Endothelial cell of umbilical vein (primary cell): ENCODE measurements around the gene IFITM10. TPM values are rescaled to one million over a fixed set of nuclear protein-coding genes. Genes with fewer than 3 reads are reported as not detected.

Source experiments
- BruUV-seq: library from RNA; stranded (reverse); fragments of 400-500 nt; replicated peaks from 2 replicates; lab custom pipeline; 2021; lab: Mats Ljungman, UMichigan
- CTCF ChIA-PET: fragments of 300-600, 350-600 bp; sonication (Branson Sonifier 250); formaldehyde crosslinking; loops from one replicate; lab custom pipeline; 2021; ENCODE audit warnings: antibody characterized with exemption, inconsistent platforms; lab: Charles Lee
- POLR2A ChIA-PET: fragments of 300-600, 350-600 bp; sonication (Branson Sonifier 250); formaldehyde crosslinking; loops from one replicate; lab custom pipeline; 2021; ENCODE audit warnings: antibody characterized with exemption, inconsistent platforms; lab: Charles Lee
- DNase-seq: peaks from one replicate; pipeline ENCODE4 v3.0.0-alpha.2; 2011; ENCODE audit warnings: low read depth, low spot score
- FAIRE-seq: peaks from 2 replicates; lab custom pipeline; 2011; peaks lifted over from hg19 to GRCh38; lab: Jason Lieb, UNC
- H2AFZ ChIP-seq: 2 replicates; pipeline ENCODE4 v1.6.0; 2012; ENCODE audit warnings: low read depth, low read length, control low read depth, inconsistent platforms
- H3K27ac ChIP-seq: 2 replicates; pipeline ENCODE4 v1.5.1; 2011; ENCODE audit warnings: low read depth, mild to moderate bottlenecking, control low read depth, low read length, moderate library complexity; ENCODE audit not compliant: insufficient read depth
- H3K27me3 ChIP-seq, 2 experiments: 2 replicates each; pipeline versions ENCODE4 v1.6.0 to v1.6.1; 2011; ENCODE audit warnings: low read length in 2 of 2, mixed read lengths in 1 of 2; ENCODE audit not compliant: control insufficient read depth in 2 of 2, insufficient read depth in 2 of 2
- H3K36me3 ChIP-seq, 2 experiments: 2 replicates in 1 of 2; 3 replicates in 1 of 2; pipeline ENCODE4 v1.5.1; 2011; ENCODE audit warnings: low read length in 2 of 2, mild to moderate bottlenecking in 1 of 2, moderate library complexity in 1 of 2; ENCODE audit not compliant: control insufficient read depth in 2 of 2, insufficient read depth in 2 of 2; ENCODE audit errors: extremely low read depth in 1 of 2
- H3K4me1 ChIP-seq: 3 replicates; pipeline ENCODE4 v1.5.1; 2011; ENCODE audit warnings: mild to moderate bottlenecking, low read length; ENCODE audit not compliant: control insufficient read depth, insufficient read depth; ENCODE audit errors: extremely low read depth
- H3K4me2 ChIP-seq: 2 replicates; pipeline ENCODE4 v1.6.1; 2011; ENCODE audit warnings: low read length, control low read depth, mixed read lengths; ENCODE audit not compliant: insufficient read depth
- H3K4me3 ChIP-seq, 3 experiments: fragments of 200-600 bp in 1 of 3; sonication (generic), shearing (Covaris generic) in 1 of 3; replicated peaks in 1 of 3; 2 replicates each; pipeline ENCODE4 v1.5.1; 2011 to 2016; ENCODE audit warnings: control low read depth in 3 of 3, low read length in 3 of 3, mild to moderate bottlenecking in 2 of 3, inconsistent platforms in 1 of 3, low read depth in 1 of 3, moderate library complexity in 1 of 3; ENCODE audit not compliant: insufficient read depth in 1 of 3
- H3K79me2 ChIP-seq: 2 replicates; pipeline ENCODE4 v1.6.0; 2012; ENCODE audit warnings: low read length, inconsistent platforms; ENCODE audit not compliant: control insufficient read depth, insufficient read depth
- H3K9ac ChIP-seq: replicated peaks from 2 replicates; pipeline ENCODE3; 2011; ENCODE audit warnings: low read length, control low read depth; ENCODE audit not compliant: insufficient read depth; ENCODE audit errors: extremely low read depth
- H3K9me1 ChIP-seq: replicated peaks from 3 replicates; pipeline ENCODE4 v1.6.0; 2011; ENCODE audit warnings: mild to moderate bottlenecking, low read length; ENCODE audit not compliant: control insufficient read depth, insufficient read depth; ENCODE audit errors: extremely low read depth
- H3K9me3 ChIP-seq: replicated peaks from 2 replicates; pipeline ENCODE4 v1.5.1; 2012; ENCODE audit warnings: low read length, inconsistent platforms; ENCODE audit not compliant: control insufficient read depth, insufficient read depth
- H4K20me1 ChIP-seq: replicated peaks from 2 replicates; pipeline ENCODE3; 2011; ENCODE audit warnings: mild to moderate bottlenecking, low read length; ENCODE audit not compliant: control insufficient read depth, insufficient read depth; ENCODE audit errors: extremely low read depth
- EZH2 ChIP-seq: IDR thresholded peaks from 2 replicates; pipeline ENCODE4 v1.6.1; 2012; ENCODE audit warnings: borderline replicate concordance, low read depth, mild to moderate bottlenecking, moderate library complexity, low read length, inconsistent platforms; ENCODE audit not compliant: severe bottlenecking
- FOS ChIP-seq: IDR thresholded peaks from 2 replicates; pipeline ENCODE4 v1.6.1; 2011; ENCODE audit warnings: mild to moderate bottlenecking, low read length, moderate library complexity, borderline replicate concordance; ENCODE audit not compliant: insufficient read depth
- GATA2 ChIP-seq: IDR thresholded peaks from 2 replicates; pipeline ENCODE4 v1.7.0; 2011; ENCODE audit warnings: low read depth, mild to moderate bottlenecking, moderate library complexity, mixed read lengths, low read length; ENCODE audit not compliant: insufficient read length, insufficient read depth
- JUN ChIP-seq: IDR thresholded peaks from 2 replicates; pipeline ENCODE4 v1.6.1; 2011; ENCODE audit warnings: borderline replicate concordance, low read depth; ENCODE audit not compliant: insufficient read length, insufficient read depth
- POLR2A ChIP-seq: IDR thresholded peaks from 2 replicates; pipeline ENCODE4 v1.6.1; 2012; ENCODE audit warnings: low read depth, mild to moderate bottlenecking, control low read depth, low read length
- POLR2AphosphoS5 ChIP-seq: IDR thresholded peaks from 2 replicates; pipeline ENCODE4 v1.6.1; 2012; ENCODE audit warnings: low read depth, mild to moderate bottlenecking, control low read depth, low read length, moderate library complexity; ENCODE audit not compliant: insufficient read depth
- dilution Hi-C: fragments of 300-500 bp; cut with MboI; formaldehyde crosslinking; loops from one replicate; pipeline ENCODE4 v1.15.0; 2019; ENCODE audit warnings: low sequenced_read_pairs; ENCODE audit not compliant: extremely low pct_ligation_motif_present
- intact Hi-C: fragments of 100-400 bp; cut with micrococcal nuclease; formaldehyde crosslinking; loops from one replicate; pipeline ENCODE4 v1.10.0; 2022
- polyA plus RNA-seq, 4 experiments: library from polyadenylated mRNA; depleted of rRNA in 3 of 4; stranded (reverse) in 3 of 4; unstranded in 1 of 4; fragments of >200 nt; gene quantifications; 2 replicates each; pipeline versions ENCODE4 v1.2.1 to v1.2.3, GENCODE V29; 2011 to 2012; ENCODE audit warnings: missing spikeins in 1 of 4
- total RNA-seq: library from RNA; stranded (reverse); gene quantifications from 2 replicates; pipeline ENCODE4 v1.2.3, GENCODE V29; 2021

Gene IFITM10
- total and polyA plus RNA-seq, 2 donors (not counting 3 experiments of a cell fraction or from before 2014, with no cell fraction given): 0.04 to 0.66 TPM

DNA sequence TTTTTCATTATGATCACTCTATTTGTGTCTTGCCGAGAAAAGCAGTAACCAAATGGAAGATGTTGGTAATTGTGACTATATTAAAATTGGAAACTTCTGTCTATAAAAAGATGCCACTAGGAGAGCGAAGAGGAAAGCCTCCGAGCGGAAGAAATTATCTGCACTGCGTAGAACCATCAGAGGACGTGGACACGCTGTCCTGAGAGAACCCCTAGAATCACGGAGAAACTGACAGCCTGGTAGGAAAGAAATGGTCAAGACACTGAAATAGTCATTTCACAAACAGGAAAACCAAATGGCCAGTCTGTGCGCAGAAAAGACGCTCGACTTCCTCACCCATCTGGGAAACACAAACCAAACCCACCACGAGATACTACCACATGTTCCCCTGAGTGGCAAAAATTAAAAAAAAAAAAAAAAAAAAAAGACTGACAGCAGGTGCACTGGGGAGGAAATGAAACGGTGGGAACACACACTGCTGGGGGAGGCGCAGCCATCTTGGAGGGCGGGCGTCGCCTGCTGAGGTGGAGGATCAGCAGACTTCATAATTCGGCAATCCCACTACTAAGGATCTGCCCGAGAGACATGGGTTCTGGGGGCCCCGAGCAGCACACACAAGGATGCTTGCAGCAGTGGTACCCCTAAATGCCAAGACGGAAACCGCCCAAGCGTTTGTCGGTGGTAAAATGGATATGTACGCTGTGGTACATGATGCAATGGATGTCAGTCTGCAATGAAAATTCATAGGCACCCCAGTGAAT is 21.3 kb downstream of the IFITM10 start:
- ChIA-PET CTCF (no interaction called here), POLR2A (no interaction called here)
- Histone ChIP-seq H3K4me1 (no peaks in the 10 kb centered on the region), H3K36me3 (no peaks in the 10 kb centered on the region), H3K9ac (no peak overlapping the region), H3K79me2 (no peaks in the 10 kb centered on the region), H3K4me3 (no peak overlapping the region), H4K20me1 (no peaks in the 10 kb centered on the region), H3K27me3 (no peaks in the 10 kb centered on the region), H3K9me3 (no peaks in the 10 kb centered on the region), H3K4me2 (no peak overlapping the region), H3K9me1 (no peaks in the 10 kb centered on the region), H3K27ac (no peak overlapping the region), H2AFZ (no peak overlapping the region)
- dilution Hi-C loops: no loop called here
- TF ChIP-seq JUN (no peak), POLR2A (no peak), EZH2 (no peak), GATA2 (no peak), POLR2AphosphoS5 (no peak), FOS (no peak)
- DNase-seq: no peak
- no peak for FAIRE-seq
- BruUV-seq: no TSS peak
- intact Hi-C loops: no loop called here

DNA sequence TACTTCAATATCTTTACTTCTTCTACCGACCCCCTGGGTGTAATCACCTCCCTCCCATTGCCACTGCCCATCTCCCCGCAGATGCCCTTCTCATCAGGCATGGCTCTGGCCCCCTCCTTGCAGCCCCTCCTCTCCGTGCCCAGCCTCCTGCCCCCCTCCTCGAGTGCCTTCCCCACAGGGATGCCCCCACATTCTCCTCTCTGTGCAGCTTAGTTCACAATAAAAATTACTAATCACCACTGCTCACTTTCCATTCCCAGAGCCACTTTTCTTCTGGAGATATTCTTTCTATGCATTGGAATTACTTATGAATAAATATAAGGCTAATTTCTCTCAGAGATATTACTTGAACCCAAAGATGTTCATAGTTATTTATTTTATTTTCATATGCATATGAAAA is 22.1 kb downstream of the IFITM10 start:
- Histone ChIP-seq H3K4me3 (no peak overlapping the region), H3K4me2 (no peak overlapping the region), H3K9me1 (no peaks in the 10 kb centered on the region), H3K4me1 (no peaks in the 10 kb centered on the region), H3K27ac (no peak overlapping the region), H2AFZ (no peak overlapping the region), H3K9ac (no peak overlapping the region), H3K27me3 (no peaks in the 10 kb centered on the region), H4K20me1 (no peaks in the 10 kb centered on the region), H3K9me3 (no peaks in the 10 kb centered on the region), H3K79me2 (no peaks in the 10 kb centered on the region), H3K36me3 (no peaks in the 10 kb centered on the region)
- FAIRE-seq (no peak), DNase-seq (no peak)
- dilution Hi-C loops: no loop called here
- ChIA-PET CTCF (interaction anchor here (0.5 kb wide), 1 partner anchor 36 kb away, joined by 4 read pairs; no protein-coding TSS in a partner anchor), POLR2A (no interaction called here)
- intact Hi-C loops: no loop called here
- BruUV-seq: no TSS peak
- TF ChIP-seq JUN (no peak), FOS (no peak), POLR2AphosphoS5 (no peak)
